ENCODE results near the gene REEP1. TPM values are rescaled to one million over a fixed set of nuclear protein-coding genes. Genes with fewer than 3 reads are reported as not detected.

The REEP1 gene
- total RNA-seq, 2 experiments from 2014 or later = not detected

DNA sequence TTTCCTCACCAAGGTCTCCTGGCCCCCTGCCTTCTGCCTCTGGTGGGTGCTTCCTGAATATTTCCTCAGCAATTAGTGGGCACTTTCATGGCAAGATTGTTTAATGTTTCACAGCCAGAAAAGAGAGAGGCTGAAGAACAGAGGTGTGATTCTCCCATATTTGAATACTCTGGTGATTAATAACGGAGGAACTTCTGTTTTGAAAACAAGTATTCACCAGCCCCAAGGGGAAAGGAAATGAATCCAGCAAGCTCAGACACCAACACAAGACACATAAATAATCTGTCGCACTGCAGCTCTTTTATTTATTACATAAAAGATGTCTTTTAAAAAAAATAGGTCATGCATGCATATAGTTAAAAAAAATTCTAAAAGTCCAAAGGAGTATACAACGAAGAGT is 80.4 kb downstream of the REEP1 start:
- intact Hi-C loops (cut with micrococcal nuclease; ENCODE audit: unreplicated experiment) = no loop called here
- no peaks in the 10 kb centered on the region for H3K36me3 ChIP-seq (ENCODE audit: insufficient read depth, low read length)
- DNase-seq (ENCODE audit: low spot score) = no peak
- H3K9me3 ChIP-seq (ENCODE audit: low read length) = no peaks in the 10 kb centered on the region
- no peak overlapping the region for H3K4me3 ChIP-seq (ENCODE audit: low read depth, low read length, poor library complexity, severe bottlenecking)
- no peak for TF ChIP-seq EZH2phosphoT487 (IDR thresholded peaks at IDR 0.05; ENCODE audit: borderline replicate concordance, low read depth, low read length)
- TF ChIP-seq, protein P1, sequence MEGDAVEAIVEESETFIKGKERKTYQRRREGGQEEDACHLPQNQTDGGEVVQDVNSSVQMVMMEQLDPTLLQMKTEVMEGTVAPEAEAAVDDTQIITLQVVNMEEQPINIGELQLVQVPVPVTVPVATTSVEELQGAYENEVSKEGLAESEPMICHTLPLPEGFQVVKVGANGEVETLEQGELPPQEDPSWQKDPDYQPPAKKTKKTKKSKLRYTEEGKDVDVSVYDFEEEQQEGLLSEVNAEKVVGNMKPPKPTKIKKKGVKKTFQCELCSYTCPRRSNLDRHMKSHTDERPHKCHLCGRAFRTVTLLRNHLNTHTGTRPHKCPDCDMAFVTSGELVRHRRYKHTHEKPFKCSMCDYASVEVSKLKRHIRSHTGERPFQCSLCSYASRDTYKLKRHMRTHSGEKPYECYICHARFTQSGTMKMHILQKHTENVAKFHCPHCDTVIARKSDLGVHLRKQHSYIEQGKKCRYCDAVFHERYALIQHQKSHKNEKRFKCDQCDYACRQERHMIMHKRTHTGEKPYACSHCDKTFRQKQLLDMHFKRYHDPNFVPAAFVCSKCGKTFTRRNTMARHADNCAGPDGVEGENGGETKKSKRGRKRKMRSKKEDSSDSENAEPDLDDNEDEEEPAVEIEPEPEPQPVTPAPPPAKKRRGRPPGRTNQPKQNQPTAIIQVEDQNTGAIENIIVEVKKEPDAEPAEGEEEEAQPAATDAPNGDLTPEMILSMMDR (conservative IDR thresholded peaks at IDR 0.05; ENCODE audit: low read length) = no peak
- H3K4me1 ChIP-seq (ENCODE audit: insufficient read depth, low read length, poor library complexity, severe bottlenecking) = no peaks in the 10 kb centered on the region
- H4K20me1 ChIP-seq (ENCODE audit: insufficient read depth, low read length) = no peaks in the 10 kb centered on the region
- no peaks in the 10 kb centered on the region for H3K79me2 ChIP-seq (ENCODE audit: insufficient read depth, low read depth, low read length)
- no peaks in the 10 kb centered on the region for H3K9me2 ChIP-seq (ENCODE audit: insufficient read depth, low read length)
- no TSS peak for BruUV-seq (replicated peaks)
- ChIA-PET POLR2A (no interaction called here), CTCF (ENCODE audit: unreplicated experiment) (no interaction called here)
- H3K4me2 ChIP-seq (ENCODE audit: low read length) = no peak overlapping the region
- H3K27ac ChIP-seq (ENCODE audit: low read depth, low read length, poor library complexity, severe bottlenecking) = no peak overlapping the region
- no peak overlapping the region for H2AFZ ChIP-seq (ENCODE audit: low read length)

DNA sequence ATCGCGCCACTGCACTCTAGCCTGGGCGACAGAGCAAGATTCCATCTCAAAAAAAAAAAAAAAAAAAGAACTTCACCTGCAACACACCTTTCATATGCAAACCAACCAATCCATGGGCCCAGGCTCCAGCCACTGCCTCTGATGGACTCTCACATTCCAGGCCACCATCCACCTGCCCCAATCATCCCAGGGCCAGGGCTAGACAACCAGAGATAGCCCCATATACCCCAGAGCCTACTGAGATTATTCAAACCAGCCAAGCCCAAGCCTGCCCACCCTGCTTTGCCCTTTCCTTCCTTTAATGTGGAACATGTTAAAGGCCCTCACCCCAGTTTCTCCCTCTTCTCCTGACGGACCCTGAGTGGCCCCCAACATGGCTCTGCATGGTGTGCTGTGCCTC is 81.1 kb downstream of the REEP1 start:
- Histone ChIP-seq H3K4me2 (ENCODE audit: low read length) (no peak overlapping the region), H3K27ac (ENCODE audit: low read depth, low read length, poor library complexity, severe bottlenecking) (no peak overlapping the region), H3K4me1 (ENCODE audit: insufficient read depth, low read length, poor library complexity, severe bottlenecking) (no peaks in the 10 kb centered on the region), H3K79me2 (ENCODE audit: insufficient read depth, low read depth, low read length) (no peaks in the 10 kb centered on the region), H3K4me3 (ENCODE audit: low read depth, low read length, poor library complexity, severe bottlenecking) (no peak overlapping the region), H2AFZ (ENCODE audit: low read length) (no peak overlapping the region), H3K9me2 (ENCODE audit: insufficient read depth, low read length) (no peaks in the 10 kb centered on the region), H3K36me3 (ENCODE audit: insufficient read depth, low read length) (no peaks in the 10 kb centered on the region), H4K20me1 (ENCODE audit: insufficient read depth, low read length) (no peaks in the 10 kb centered on the region), H3K9me3 (ENCODE audit: low read length) (no peaks in the 10 kb centered on the region)
- POLR2A ChIA-PET = no interaction called here
- no peak for DNase-seq (ENCODE audit: low spot score)
- CTCF ChIA-PET (ENCODE audit: unreplicated experiment) = no interaction called here
- no peak for TF ChIP-seq EZH2phosphoT487 (IDR thresholded peaks at IDR 0.05; ENCODE audit: borderline replicate concordance, low read depth, low read length)
- TF ChIP-seq, protein P1 (conservative IDR thresholded peaks at IDR 0.05; ENCODE audit: low read length) = no peak
- no TSS peak for BruUV-seq (replicated peaks)
- intact Hi-C loops (cut with micrococcal nuclease; ENCODE audit: unreplicated experiment) = no loop called here

DNA sequence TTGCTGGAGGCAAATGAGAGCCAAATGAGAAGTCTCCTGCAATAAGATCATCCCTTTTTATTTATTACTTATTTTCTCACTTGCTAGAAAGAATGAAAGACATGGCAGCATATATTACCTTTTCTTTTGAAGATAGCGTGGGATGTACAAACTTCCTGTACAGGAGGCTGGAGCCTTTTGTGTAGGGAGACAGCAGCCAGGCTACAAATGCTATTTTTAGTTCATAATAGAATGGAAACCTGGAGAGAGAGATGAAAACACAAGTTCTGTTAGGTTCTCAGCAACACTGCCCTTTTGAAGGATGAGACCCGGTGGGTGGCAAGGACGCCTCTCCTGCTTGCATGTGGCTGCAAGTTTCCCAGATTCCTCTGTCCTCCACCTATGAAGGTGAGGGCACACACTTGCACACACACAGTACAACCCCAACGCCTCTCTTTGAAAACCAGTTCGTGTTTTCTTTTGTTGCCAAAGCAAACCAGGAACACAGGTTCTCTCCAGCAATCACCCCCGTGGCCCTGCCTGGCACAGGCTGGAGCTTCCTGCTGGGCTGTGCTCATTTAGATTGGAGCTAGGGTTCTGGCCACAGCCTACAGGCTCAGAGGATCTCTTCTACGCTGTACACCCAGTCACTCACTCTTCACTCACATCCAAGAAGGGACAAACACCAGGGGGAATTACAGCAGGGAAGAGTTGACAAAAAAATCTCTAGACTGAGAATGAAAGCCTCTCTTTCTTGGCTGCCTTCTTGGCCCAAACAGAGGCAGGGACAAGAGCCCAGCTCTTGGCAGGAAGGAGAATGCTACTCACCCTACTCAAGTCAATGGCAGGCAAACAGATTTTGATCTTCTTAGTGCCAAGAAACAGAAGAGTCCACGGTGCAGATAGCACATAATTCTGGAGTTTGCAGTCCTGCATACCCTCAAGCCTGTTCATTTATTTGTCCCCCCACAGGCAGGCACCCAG is 82.6 kb downstream of the REEP1 start:
- peaks cover 4% of the 10 kb centered on the region for H3K4me1 ChIP-seq (ENCODE audit: insufficient read depth, low read length, poor library complexity, severe bottlenecking)
- intact Hi-C loops (cut with micrococcal nuclease; ENCODE audit: unreplicated experiment) = no loop called here
- no peak overlapping the region for H3K27ac ChIP-seq (ENCODE audit: low read depth, low read length, poor library complexity, severe bottlenecking)
- H2AFZ ChIP-seq (ENCODE audit: low read length) = peak overlapping the region; percentile 30; the same call in 1 of the 2 replicates
- TF ChIP-seq, protein P1 (conservative IDR thresholded peaks at IDR 0.05; ENCODE audit: low read length) = no peak
- no peak for TF ChIP-seq EZH2phosphoT487 (IDR thresholded peaks at IDR 0.05; ENCODE audit: borderline replicate concordance, low read depth, low read length)
- no peaks in the 10 kb centered on the region for H3K79me2 ChIP-seq (ENCODE audit: insufficient read depth, low read depth, low read length)
- CTCF ChIA-PET (ENCODE audit: unreplicated experiment) = no interaction called here
- H3K36me3 ChIP-seq (ENCODE audit: insufficient read depth, low read length) = no peaks in the 10 kb centered on the region
- no peaks in the 10 kb centered on the region for H3K9me3 ChIP-seq (ENCODE audit: low read length)
- POLR2A ChIA-PET = no interaction called here
- H3K4me3 ChIP-seq (ENCODE audit: low read depth, low read length, poor library complexity, severe bottlenecking) = no peak overlapping the region
- H3K4me2 ChIP-seq (ENCODE audit: low read length) = no peak overlapping the region
- H3K9me2 ChIP-seq (ENCODE audit: insufficient read depth, low read length) = no peaks in the 10 kb centered on the region
- H4K20me1 ChIP-seq (ENCODE audit: insufficient read depth, low read length) = no peaks in the 10 kb centered on the region
- no TSS peak for BruUV-seq (replicated peaks)
- no peak for DNase-seq (ENCODE audit: low spot score)
